NCI-H1694 (cell line): ENCODE results near the gene CD82.
A peak's percentile ranks its signal among the peaks of the same experiment; 100 is the strongest.
"Not testable (repeated sequence)": the region's sequence is repeated elsewhere in the genome, so short reads cannot be mapped to it uniquely, and the experiment has no call there.

Experiments
- DNase-seq: peaks from one replicate; lab custom pipeline; 2025; lab: John Stamatoyannopoulos, UW

CD82 gene

DNA sequence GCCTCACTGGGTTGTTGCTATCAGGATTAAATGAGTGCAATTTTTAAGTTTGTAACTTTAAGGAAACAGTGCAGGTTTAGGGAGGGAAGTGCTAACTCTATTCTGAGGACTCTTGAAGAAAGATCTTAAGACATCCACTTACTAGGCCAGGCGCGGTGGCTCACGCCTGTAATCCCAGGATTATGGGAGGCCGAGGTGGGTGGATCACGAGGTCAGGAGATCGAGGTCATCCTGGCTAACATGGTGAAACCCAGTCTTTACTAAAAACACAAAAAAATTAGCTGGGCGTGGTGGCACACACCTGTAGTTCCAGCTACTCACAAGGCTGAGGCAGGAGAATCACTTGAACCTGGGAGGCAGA, 5.5 kb upstream of the CD82 start:
- DNase-seq: not testable (repeated sequence)

DNA sequence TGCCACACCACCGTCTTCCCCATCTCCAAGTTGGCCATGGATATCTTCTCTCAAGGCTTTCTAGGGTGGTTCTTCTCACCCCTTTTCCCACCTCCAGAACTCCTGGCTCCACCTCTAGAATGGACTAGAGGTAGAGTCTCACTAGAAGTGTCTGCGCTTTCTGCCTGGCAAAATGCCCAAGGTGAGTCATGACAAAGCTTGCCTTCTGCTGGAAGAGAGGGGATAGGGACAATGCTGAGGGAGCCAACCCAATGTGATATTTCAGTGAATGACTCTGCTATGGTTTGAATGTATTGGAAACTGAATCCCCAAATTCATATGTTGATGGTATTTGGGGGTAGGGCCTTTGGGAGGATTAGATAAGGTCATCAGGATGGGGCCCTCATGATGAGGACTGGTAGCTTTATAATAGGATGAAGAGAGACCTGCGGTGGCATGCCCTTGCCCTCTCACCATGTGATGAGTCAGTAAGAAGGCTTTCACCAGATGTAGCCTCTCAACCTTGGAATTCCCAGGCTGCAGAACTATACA, 4.1 kb upstream of the CD82 start:
- no peak for DNase-seq

GRCh38 chr11:44561964-44562734, 3.3 kb upstream of the CD82 start:
- DNase-seq: no peak

- DNase-seq: no peak
These were observed 2.5 kb upstream of the CD82 start for GRCh38 chr11:44562845-44563460.

- no peak for DNase-seq
These were observed 1.8 kb upstream of the CD82 start for GRCh38 chr11:44563711-44564110.

- peak; percentile 13 for DNase-seq
These were observed 1.3 kb upstream of the CD82 start for GRCh38 chr11:44564166-44564565.

- peak; percentile 72 for DNase-seq
These were observed 723 bp upstream of the CD82 start for GRCh38 chr11:44564670-44565210.

DNA sequence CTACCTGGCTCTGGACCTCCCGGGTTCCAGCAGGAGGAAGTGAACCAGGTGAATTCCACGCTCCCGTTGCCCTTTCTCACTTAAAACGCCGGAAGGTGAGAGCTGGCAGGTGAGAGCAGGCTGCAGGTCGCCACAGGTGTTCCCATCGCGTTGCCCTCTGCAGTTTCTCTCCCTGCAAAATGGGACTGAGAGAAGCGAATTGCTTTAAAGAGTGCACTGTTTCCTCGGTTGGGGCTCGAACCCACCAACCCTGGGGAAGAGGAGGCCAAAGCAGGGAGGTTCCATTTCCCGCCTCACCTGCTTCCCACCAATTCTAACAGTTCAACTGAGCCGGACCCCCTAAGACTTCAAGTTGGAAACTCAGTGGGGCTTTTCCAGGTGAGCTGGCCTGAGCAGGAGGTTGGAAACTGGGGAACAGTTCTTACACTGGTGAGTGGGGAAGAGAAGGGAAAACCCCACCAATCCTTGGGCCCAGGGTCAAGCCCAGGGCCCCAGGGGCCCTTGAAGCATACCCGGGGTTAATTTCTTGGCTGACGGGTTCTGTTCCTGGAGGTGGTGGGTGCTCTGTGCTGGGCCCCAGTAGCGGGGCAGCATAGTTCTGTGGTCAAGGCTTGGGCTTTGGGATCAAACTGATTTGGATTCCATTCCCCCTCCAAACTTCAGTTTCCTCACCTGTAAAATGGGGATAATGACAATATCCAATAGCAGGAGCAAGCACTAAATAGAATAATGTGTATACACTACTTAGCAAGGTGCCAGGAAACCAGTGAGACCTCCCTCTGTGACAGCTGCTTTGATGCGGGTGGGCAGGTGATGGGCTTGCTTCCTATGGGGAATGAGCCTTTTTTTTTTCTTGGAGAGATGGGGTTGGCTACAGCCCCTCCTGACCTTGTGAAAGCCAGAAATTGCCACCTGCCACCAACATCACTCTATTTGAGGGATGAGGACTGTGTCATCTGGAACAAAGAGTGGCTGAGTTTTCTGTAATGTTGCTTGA, 788 bp downstream of the CD82 start:
- DNase-seq: no peak

GRCh38 chr11:44566952-44567875, 1.8 kb downstream of the CD82 start:
- no peak for DNase-seq

- no peak for DNase-seq
These were observed 2.4 kb downstream of the CD82 start for GRCh38 chr11:44567876-44568256.

DNA sequence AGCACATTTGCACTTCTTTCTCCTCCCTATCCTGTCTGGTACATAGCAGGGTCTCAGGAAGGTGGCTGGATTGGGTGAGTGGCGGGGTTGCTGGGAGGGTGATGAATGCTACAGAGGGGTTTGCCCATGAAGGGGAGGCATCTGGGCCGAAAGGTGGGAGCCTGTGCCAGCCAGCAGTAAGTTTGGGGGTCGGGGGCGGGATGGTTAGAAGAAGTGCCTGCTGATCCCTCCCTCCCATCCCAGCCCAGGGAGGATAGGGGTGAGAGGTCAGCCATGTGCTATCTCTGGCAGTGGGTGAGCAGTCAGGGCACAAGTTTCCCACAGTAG, 2.8 kb downstream of the CD82 start:
- no peak for DNase-seq

- no peak for DNase-seq
These were observed 3.4 kb downstream of the CD82 start for GRCh38 chr11:44568658-44569473.

- DNase-seq: no peak
These were observed 5.1 kb downstream of the CD82 start for GRCh38 chr11:44570411-44571155.

DNA sequence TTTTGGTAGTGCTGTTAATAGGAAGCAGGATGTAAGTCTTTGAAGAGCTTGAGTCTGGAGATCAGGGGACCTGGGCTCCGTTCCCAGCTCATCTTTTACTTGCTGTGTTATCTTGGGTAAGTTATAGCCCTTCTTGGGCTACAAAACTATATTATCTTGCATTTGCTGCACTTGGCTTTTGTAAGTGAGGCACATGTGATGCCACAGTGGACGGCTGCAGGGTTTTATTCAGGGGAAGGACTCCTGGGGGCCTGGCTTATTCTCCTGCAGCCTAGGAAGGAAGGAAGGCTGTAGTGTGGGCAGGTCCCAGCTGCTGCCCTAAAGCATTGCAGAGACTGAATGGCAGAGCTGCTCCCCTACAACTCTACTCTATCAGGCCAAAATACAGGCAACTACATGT, 6.4 kb downstream of the CD82 start:
- no peak for DNase-seq

DNA sequence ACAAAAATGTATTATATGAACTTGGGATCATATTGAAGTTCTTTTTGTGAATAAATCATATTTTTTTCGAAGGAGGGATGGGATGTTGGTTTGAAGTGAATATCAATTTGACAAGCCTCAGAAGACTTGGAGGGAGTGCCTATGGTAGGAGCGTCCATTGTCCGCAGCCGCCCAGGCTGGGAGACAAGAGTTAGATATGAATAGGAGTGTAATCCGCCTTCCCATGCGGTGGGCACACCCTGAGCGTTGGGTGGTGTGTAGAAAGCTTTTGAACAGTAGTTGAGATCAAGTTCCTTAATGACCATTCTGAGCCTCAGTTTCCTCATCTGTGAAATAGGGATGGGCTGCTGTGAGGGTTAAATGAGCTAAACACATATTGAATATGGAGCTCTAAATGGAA, 7.0 kb downstream of the CD82 start:
- DNase-seq: no peak

DNA sequence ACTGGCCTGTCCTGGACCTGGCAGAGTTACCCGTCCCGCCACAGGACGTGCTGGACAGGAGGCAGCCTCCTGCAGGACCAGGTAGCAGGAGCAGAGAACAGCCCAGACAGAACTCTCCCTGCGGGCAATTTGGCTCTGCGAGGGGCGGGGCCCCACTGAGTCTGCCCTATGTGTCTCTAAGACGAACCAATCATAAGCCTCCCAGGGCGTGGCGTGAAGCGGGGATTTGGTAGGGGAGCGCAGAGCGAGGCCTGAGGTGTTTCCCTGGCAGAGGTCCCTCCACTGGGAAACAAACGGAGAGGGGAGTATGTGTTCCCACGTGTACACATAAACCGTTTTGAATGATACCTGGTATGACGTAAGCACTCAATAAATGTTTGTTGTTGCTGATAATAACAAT, 7.4 kb downstream of the CD82 start:
- DNase-seq: no peak

- DNase-seq: no peak
These were observed 7.9 kb downstream of the CD82 start for GRCh38 chr11:44573333-44573732.

- no peak for DNase-seq
These were observed 9.3 kb downstream of the CD82 start for GRCh38 chr11:44574610-44575287.

DNA sequence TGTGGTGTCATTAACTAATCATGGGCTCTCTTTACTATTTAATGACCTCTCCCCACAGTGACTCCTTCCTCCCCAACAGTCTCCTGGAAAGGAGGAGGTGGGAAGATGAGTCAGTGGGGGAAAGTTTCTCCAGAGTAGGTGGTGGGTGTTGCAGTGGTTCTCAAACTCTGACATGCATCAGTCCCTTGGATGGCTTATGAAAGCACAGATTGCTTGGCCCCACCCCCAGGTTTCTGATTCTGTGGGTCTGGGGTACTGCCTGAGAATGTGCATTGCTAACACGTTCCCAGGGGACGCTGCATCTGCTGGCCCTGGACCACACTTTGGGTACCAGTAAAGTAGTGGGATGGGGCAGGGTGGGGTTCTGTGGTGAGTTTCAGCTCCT, 9.8 kb downstream of the CD82 start:
- DNase-seq: no peak
